GM19328 (cell line): ENCODE measurements around the gene ATRAID.
"Not testable (repeated sequence)": the region's sequence is repeated elsewhere in the genome, so short reads cannot be mapped to it uniquely, and the experiment has no call there.

Experiments used
- ATAC-seq: cut with Tn5 transposase; IDR thresholded peaks from one replicate; pipeline ENCODE4 v1.9.1; 2021; ENCODE audit warnings: mild to moderate bottlenecking, moderate library complexity; ENCODE audit not compliant: unreplicated experiment

Gene ATRAID, protein sequence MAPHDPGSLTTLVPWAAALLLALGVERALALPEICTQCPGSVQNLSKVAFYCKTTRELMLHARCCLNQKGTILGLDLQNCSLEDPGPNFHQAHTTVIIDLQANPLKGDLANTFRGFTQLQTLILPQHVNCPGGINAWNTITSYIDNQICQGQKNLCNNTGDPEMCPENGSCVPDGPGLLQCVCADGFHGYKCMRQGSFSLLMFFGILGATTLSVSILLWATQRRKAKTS

DNA sequence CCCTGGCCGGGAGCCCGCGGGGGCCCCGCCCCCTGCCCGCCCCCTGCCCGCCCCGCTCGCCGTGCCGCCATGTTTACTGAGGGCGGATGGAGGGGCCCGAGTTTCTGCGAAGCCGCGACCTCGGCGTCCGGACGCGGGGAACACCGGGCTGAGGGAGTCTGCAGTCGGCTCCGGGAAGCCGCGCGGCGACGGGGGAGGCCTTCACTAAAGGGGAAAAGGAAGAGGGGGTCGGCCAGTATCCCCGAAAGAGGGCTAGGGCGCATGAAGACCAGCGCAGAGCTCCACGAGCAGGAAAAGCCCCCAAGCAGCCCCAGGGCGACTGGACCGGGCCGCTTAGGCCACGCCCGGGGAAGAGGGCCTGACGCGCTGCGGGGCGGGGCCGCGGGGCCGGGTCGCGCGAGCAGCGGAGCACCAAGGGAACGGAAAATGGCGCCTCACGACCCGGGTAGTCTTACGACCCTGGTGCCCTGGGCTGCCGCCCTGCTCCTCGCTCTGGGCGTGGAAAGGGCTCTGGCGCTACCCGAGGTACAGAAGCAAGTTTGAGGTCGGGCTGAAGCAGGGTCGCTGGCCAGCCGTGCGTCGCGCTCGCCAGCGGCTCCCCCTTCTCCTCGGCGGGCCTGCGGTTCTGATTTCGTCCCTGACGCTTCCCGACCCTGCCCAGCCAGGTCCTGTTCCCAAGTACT is at the start of gene ATRAID, which contains the start of gene SLC5A6:
Gene ATRAID, plus strand, starts transcription at position 99 of the 683 bp plus-strand sequence. Its CDS starts 328 bp downstream, at position 427.
Gene SLC5A6, minus strand, starts transcription at position 326 of the 683 bp plus-strand sequence. CDS start 4,618 bp downstream, outside the sequence.
- ATAC-seq = peak; percentile 68

DNA sequence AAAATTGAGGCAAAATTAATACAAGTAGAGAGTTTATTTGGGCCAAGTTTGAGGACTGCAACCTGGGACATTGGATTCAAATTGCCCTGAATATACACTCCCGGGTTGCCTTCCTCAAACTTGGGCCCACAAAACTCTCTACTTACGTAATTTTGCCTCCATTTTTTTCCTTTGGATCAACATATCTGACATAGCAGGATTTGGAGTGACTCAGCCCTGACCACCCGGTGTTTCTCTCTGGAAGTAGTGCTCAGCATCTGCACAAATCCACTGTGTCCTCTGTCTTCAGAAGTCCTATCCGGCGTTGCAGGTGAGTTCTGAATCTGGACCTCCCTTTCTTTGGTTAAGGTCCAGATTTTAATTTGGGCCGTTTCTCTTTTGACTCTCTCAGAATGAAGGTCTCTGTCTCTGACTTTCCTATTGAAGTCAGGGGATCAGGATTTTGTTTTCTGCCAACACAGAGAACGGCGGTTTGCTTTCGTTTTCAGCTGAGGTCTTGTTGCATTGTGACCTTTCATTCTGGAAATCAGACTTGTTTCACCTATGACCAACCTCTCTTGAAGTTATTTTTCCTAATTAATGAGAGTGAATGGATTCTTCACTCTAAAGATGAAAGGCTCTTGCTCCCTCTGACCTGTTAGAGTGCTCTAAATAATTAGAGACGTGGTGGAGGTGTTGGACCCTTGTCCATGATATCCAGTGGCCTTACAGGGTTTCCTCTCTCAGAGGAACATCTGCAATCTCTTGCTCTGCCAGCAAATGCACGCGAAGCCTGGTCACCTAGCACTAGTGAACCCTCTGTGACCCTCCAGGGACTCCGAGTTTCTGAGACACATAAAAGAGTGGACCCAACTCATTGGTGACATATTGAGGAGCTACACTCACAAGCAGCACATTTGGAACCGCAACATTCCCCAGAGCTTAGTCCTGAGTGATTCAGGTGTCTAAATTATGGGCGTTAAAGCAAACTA is 49.4 kb upstream of the ATRAID start:
- no peak for ATAC-seq

DNA sequence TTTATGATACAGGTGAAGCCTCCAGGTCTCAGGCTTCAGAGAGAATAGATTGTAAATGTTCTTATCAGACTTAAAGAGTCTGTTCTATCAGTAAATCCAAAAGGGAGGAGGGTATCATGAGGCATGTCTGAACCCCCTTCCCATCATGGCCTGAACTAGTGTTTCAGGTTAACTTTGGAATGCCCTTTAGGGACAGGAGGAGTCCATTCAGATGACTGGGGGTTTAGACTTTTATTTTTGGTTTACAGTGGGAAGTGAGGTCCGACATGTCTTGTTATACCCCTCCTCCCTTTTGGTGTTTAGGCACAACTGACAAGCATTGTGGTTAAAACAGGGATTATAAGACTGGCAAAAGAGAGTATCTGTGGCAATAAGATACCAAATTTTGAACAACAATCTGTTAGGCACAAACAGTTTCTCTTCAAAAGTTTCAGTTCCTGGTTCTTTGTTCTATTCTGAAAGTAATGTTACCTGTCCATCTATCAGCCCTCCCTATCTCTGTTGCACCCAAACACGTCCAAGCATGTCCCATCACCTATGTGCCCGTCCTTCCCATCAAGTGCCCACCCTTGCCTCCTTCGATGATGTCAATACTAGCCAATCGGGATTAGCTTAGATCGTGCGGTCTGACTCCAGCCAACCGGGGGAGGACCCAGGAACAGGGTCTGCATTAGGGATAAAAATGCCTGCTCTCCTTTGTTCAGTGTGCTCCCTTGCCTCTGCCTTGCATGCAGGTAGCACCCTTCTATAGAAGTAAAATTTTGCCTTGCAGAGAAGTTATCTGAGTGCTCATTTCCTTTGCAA is 46.7 kb upstream of the ATRAID start:
- ATAC-seq = no peak

DNA sequence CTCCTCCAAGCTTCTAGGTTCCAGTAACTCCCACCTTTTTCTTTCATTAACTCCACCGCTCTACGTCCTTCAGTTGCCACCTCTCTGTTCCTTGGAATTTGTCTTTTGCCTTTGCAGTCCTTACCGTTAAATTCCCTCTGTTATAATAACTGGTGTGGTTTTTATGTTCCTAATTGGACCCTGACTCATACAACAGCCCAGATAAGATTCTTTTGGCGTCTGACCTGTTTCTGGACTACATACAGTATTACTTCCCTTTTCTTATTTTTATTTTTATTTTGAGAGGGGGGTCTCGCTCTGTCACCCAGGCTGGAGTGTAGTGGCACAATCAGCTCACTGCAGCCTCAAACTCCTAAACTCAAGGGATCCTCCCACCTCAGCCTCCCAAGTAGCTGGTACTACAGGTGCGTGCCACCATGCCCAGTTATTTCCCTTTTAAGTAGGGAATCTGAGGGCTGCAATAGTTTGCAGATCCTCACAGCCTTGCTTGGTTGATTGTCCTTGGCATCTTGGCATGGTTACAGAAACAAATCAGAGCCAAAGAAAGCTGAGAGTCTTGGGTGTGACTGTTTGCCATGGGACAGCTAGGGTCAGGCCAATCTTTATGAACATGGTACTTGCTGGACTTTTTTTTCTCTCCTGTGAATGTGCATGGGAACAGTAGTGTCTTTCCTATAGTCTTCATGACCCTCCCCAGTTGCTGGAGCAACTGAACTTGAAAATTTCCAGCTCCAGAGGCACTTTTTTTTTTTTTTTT is 41.1 kb upstream of the ATRAID start:
- ATAC-seq = no peak

DNA sequence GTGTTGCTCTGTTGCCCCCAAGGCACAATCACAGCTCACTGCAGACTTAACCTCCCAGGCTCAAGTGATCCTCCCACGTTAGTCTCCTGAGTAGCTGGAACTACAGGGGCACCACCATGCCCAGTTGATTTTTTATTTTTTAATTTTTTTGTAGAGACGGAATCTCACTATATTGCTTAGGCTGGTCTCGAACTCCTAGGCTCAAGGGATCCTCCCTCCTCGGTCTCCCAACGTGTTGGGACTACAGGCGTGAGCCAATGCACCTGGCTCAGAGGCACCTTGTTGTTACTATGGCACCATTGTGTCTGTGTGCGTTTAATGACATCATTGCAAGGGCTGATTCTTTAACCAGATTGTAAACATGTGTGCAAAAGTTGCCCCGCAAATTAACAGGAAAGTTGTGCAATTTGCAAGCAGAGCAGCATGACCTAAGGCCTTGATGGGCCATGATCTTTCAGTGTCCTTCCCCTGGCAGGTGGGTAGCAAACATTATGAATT is 40.4 kb upstream of the ATRAID start:
- ATAC-seq = no peak

DNA sequence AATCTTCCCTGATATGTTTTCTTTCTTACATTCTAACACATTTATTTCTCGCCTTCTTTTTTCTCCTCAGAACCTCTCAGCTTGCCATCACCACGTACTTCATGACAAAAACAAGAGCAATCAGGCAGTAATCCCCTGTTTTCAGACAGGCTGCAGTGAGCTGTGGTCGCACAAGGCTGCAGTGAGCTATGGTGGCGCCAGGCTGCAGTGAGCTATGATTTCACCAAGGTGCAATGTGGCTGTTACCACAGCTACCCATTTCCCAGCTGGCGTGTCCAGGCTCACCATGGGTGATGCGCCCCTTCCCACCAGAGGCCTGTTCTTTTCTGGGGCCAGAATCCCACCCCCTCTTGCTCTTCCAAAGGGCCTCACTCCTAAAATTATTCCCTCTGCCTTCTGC is 37.2 kb upstream of the ATRAID start:
- no peak for ATAC-seq

DNA sequence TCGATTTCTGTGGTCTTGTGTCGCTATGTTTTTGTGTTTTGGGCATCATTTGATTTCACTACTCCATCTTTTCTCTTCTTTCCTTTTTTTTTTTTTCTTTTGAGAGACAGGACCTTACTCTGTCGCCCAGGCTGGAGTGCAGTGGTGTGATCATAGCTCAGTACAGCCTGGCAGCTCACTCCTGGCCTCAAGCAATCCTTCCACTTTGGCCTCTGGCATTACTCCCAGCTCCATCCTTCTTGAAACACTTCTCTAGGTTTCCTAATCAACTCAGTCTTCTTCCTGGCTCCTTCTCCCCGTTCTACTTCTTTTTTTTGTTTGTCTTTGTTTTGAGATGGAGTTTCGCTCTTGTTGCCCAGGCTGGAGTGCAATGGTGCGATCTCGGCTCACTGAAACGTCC is 36.5 kb upstream of the ATRAID start:
- ATAC-seq = no peak

DNA sequence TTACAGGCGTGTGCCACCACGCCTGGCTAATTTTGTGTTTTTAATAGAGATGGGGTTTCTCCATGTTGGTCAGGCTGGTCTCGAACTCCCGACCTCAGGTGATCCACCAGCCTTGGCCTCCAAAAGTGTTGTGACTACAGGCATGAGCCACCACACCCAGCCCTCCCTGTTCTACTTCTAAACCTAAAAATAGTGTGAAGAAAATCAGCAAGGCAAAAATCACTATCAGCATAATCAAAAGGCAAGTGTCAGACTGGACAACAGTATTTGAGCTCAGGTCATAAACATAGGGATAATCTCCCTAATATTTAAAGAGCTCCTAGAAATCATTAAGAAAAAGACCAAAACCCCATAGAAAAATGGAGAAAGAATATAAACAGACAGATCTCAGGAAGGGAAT is 36.1 kb upstream of the ATRAID start:
- not testable (repeated sequence) for ATAC-seq

DNA sequence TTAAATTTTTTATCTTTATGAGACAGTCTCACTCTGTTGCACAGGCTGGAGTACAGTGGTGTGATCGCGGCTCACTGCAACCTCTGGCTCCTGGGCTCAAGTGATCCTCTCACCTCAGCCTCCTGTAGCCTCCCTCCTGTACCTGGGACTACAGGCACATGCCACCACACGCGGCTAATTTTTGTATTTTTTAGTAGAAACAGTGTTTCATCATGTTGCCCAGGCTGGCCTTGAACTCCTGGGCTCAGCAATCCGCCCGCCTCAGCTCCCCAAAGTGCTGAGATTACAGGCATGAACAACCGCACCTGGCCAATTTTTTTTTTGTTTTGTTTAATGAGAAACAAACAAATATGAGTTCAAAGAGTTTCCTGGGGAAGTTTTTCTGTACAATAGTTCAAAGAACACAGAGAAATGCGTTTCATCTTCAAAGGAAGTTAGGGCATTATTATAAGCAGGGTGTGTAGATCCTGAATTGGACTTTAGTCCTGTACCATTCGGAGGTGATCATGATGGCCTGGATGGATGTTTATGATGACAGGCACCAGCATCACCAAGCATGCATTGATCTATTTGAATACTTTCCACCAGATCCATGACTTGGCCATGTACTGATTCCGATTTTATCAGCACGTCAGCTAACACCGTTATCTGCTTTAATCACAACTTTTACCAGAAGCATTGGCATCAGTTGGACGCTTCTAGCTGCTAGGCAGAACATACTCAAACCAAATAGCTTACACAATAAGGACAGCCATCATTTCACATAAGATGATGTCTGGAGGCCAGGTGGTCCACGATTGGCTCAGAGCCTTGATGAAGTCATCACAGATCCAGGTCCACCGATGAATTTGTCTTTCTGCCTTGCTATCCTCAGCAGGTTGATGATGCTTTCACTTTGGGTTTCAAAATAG is 34.1 kb upstream of the ATRAID start:
- ATAC-seq = no peak

DNA sequence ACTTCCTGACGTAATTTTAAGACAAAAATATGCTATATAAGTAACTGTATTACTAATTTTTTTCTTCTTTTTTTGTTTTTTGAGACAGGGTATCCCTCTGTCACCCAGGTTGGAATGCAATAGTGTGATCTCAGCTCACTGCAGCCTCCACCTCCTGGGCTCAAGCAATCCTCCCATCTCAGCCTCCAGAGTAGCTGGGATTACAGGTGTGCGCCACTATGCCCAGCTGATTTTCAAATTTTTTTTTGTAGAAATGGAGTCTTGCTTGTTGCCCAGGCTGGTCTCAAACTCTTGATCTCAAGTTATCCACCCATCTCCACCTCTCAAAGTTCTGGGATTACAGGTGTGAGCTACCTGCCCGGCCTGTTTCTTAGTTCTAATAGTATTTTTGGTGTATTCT is 33.4 kb upstream of the ATRAID start:
- no peak for ATAC-seq

DNA sequence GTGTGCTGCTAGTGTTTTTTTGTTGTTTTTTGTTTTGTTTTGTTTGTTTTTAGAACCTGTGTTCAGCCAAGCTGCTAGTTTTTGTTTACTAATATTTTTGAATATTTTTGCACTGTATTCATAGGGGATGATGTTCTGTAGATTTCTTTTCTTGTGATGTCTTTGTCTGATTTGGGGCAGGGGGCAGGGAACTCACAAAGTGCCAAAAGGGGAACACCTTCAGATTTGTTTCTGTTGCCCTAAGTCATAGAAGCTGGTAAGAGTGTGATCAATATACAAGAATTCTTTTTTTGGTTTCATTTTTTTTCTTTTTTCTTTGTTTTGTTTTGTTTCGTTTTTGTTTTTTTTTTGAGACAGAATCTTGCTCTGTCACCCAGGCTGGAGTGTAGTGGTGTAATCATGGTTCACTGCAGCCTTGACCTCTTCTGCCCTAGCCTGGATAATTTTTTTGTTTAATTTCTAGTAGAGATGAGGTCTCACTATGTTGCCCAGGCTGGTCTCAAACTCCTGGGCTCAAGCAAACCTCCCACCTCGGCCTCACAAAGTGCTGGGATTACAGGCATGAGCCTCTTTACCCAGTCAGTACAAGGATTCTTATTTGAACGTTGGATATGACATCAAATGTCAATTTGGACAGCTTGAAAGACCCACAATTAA is 32.4 kb upstream of the ATRAID start:
- no peak for ATAC-seq

DNA sequence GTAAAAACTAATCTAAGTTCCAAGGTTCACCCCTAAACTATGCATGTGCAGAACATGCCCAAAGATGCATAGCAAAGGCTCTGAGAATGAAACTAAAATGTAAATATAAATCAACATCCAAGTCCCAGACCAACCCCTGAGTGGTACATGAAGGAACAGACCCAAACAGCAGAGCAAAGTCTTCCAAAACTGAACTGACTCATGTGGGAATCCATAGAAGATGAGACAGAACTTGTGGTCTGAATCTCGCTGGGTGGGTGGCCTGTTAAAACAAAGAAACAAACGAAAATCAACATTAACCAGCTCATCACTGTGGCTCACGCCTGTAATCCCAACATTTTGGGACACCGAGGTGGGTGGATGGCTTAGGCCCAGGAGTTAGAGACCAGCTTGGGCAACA is 29.5 kb upstream of the ATRAID start:
- ATAC-seq = no peak

DNA sequence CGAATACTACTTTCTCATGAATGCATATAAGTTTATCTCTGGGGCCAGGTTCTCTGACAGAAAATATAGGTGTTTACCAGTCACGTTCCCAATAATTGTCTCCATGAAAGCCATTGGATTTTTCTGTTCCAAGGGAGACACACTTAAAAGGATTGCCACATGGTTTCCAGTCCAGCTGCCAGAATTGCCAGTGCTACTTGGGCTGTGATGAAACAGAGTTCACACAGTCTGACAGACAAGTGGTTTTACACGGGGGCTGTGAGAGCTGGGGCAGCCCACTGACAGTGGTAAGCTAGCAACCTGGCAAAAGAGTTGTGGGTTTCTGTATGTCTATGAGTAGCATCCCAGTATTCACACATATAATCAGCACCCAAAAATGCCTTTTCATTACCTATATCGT is 27.7 kb upstream of the ATRAID start:
- no peak for ATAC-seq

DNA sequence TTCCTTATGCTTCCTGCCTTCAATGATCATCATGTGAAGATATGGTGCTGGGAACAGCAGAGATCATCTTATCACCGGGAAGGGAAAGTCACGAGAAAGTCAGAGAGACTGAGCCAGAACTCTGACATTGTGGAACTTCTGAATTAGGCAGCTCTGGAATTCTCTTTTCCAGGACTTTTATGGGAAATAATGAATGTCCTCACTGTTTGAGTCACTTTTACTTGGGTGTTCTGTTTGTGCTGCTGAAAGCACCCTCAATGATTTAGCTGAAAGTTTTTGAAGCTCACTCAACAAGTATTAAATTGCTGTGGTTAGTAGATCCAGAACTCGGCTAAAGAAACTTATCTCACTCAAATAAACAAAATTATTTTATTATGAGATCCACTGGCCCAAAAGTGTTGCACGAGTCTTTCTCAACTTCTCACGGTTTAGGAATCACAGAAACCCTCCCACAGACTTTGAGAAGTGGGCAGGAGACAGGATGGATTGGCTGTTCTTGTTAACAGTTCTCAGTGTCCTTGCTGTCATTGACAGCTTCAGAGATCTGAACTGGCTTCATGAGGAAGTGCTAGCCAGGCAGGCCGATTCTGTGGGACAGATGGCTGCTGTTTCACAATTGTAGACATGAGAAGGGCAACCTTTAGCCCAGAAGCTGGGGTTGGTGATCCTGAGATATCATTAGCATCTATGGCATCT is 26.4 kb upstream of the ATRAID start:
- no peak for ATAC-seq

DNA sequence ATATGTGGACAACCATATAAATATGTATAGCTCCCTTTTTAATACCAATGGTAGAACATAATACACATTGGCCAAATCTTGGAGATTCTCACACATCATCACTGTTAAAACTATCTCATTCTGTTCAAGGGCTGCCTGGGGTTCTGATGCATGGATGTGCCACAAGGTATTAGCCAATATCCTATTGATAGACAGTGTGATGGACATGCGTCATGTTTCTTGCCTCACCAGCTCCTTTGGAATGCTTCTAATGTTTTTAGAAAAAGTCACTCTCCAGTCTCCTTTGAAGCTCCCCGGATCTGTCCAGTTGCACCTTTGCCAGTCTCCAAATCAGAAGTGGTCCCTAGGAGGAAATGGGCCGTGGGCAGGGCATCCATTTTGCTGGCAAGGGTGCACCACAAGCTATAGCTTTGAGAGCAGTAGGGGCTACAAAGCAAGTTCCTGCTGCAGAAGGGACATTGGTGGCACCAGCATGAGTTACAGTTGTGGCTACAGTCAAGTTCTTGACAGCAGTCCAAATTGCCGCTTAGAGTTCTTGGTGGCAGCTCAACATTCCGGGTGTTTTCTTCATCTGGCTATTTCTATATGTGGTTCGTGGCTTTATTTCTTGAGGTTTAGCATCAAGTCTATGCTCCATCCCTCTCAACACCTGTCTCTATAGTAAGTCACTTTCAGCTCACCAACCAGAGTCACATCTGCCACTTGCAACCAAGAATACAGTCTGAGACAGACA is 25.1 kb upstream of the ATRAID start:
- ATAC-seq = no peak

DNA sequence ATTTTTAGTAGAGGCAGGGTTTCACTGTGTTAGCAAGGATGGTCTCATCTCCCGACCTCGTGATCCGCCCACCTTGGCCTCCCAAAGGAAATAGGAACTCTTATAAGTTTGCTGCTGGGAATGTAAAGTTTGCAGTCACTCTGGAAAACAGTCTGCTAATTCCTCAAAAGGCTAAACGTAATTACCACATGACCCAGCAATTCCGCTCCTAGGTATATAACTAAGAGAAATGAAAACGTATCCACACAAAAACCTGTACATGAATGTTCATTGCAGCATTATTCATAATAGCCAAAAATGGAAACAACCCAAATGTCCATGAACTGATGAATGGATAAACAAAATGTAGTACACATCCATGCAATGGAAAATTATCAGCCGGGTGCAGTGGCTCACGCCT is 21.9 kb upstream of the ATRAID start:
- ATAC-seq = no peak
